Mesenchymal stem cell (in vitro differentiated cells and primary cell): ENCODE measurements around the gene CYS1. TPM values are rescaled to one million over a fixed set of nuclear protein-coding genes. Genes with fewer than 3 reads are reported as not detected.

Experiments
- small RNA-seq: library from polyadenylated mRNA; stranded (forward); fragments of <200 nt; extraction: miRNeasy Mini kit (QIAGEN cat#:217004); gene quantifications from one replicate; pipeline ENCODE3, GENCODE V24; 2013; ENCODE audit warnings: low read depth

CYS1 gene

Small RNAs within 50 kb of the gene (small RNA-seq; reads per million reads assigned to genes)
- gene RF00568 = not detected
